Sigmoid colon (tissue), 7 donors: ENCODE measurements around the gene ZNF25. TPM values are rescaled to one million over a fixed set of nuclear protein-coding genes. Genes with fewer than 3 reads are reported as not detected.
"Not testable (repeated sequence)": the region's sequence is repeated elsewhere in the genome, so short reads cannot be mapped to it uniquely, and the experiment has no call there.

Source experiments
- DNase-seq: peaks from one replicate; pipeline ENCODE4 v3.0.0-alpha.2; 2019
- H3K27ac ChIP-seq, 4 donors: fragments of 200-600 bp; sonication (generic); one replicate each; pipeline ENCODE4 v1.5.1; 2016 to 2019; ENCODE audit warnings: mild to moderate bottlenecking in 1 of 4
- H3K27me3 ChIP-seq, 3 donors: fragments of 200-600 bp; sonication (generic); one replicate each; pipeline ENCODE4 v1.5.1; 2019; ENCODE audit warnings: mild to moderate bottlenecking in 1 of 3
- H3K36me3 ChIP-seq, 4 donors: fragments of 200-600 bp; sonication (generic); one replicate each; pipeline ENCODE4 v1.5.1; 2016 to 2019
- H3K4me1 ChIP-seq, 4 donors: fragments of 200-600 bp; sonication (generic); one replicate each; pipeline ENCODE4 v1.5.1; 2017 to 2019
- H3K4me3 ChIP-seq, 4 donors: fragments of 200-600 bp; sonication (generic); one replicate each; pipeline ENCODE4 v1.5.1; 2017 to 2019; ENCODE audit warnings: mild to moderate bottlenecking in 2 of 4, moderate library complexity in 1 of 4
- H3K9me3 ChIP-seq, 4 donors: fragments of 200-600 bp in 3 of 4; sonication (generic) in 3 of 4; one replicate each; pipeline versions ENCODE4 v1.5.1 to v1.6.1; 2013 to 2019
- EP300 ChIP-seq, 4 donors: sonication (generic); formaldehyde crosslinking; IDR thresholded peaks; one replicate each; pipeline ENCODE4 v1.6.1; 2017; ENCODE audit warnings: antibody characterized with exemption in 4 of 4
- POLR2A ChIP-seq, 2 donors: fragments of 450-650 bp; IDR thresholded peaks; one replicate each; pipeline ENCODE4 v1.6.1; 2016; ENCODE audit warnings: antibody characterized with exemption in 2 of 2, mild to moderate bottlenecking in 2 of 2, moderate library complexity in 2 of 2
- POLR2AphosphoS5 ChIP-seq, 4 donors: sonication (generic); formaldehyde crosslinking; IDR thresholded peaks; one replicate each; pipeline ENCODE4 v1.6.1; 2017; ENCODE audit warnings: antibody characterized with exemption in 4 of 4
- WGBS, 2 donors: extraction: QIAGEN DNeasy Blood & Tissue Kit; methylation state at CpG; one replicate each; pipeline ENCODE4 v1.1.7; 2013; 5-methylcytosine and 5-hydroxymethylcytosine counted together
- intact Hi-C: fragments of 100-400 bp; cut with DNase I; formaldehyde crosslinking; loops from one replicate; pipeline ENCODE4 v1.15.1; 2023
- polyA plus RNA-seq, 3 donors: library from polyadenylated mRNA; stranded (reverse); fragments of 200-250 nt; gene quantifications; one replicate each; pipeline ENCODE4 v1.2.3, GENCODE V29; 2013
- total RNA-seq, 4 donors: library from RNA; depleted of rRNA; stranded (reverse); fragments of >200 nt; gene quantifications; one replicate each; pipeline ENCODE4 v1.1.0, GENCODE V29; 2016
- TF ChIP-seq, protein P1 (sequence below), 4 experiments: fragments of 450-650 bp in 3 of 4; fragments of 200-600 bp in 1 of 4; IDR thresholded peaks; one replicate each; pipeline ENCODE4 v1.5.1; 2016 to 2019; ENCODE audit warnings: antibody characterized with exemption in 4 of 4, mild to moderate bottlenecking in 3 of 4, moderate library complexity in 2 of 4
- donor health status: healthy with polysubstance abuse.
- donor health status: Bipolar disorder and iron deficiency.
- donor health status: healthy.

ZNF25 gene
- total RNA-seq (10 to 100 TPM; 20.5 to 35.7 (median 27.9) TPM), polyA plus RNA-seq (1 to 10 TPM; 2.1 to 4.2 (median 3.5) TPM)

DNA sequence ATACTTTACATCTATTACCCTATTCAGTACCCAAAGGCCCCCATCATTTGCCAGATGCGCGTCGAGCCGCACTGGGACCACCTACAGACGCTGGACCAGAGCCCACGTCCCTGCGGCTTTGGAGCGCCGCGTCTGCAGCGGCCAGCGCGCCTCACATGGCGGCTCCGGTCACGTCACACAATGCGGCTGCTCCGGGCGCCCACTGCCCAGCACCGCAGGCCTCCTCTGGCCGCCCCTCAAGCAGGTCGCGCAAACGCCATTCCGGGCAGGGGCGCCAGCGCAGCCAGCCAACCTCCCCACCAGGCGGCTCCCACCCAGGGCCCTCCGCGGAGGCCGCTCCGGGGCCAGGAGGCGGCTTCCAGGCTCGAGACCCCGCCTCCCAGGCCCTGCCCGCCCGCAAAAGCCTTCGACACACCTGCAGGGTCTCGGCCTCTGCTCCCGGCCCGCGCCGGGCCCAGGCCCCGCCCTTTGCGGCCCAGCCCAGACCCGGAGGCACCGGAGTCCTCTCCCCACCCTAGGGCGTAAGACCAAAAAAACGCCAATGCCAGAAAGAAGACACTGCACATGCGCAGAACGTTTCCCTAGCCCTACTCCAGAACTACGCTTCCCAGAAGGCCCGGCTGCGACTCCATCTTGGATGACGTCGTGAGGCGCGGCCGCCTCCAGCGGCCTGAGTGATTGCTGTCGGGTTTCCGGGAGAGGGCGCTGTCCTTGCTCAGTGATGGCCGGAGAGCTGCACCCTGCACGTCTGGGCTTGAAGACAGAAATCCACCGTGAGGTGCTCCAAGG lies at the start of gene ZNF25:
Gene ZNF25, minus strand, starts transcription at position 557 of the 789 bp plus-strand sequence. CDS start 4,925 bp downstream, outside the sequence.
- intact Hi-C loops: loop anchor here (1.0 to 2.0 kb wide), 3 partner anchors 34 to 119 kb away; partner anchors contain the start of genes ZNF248, ZNF33A and ZNF37A
- 0% methylated on average over 66 of the region's 66 CpGs for WGBS, 2 donors

DNA sequence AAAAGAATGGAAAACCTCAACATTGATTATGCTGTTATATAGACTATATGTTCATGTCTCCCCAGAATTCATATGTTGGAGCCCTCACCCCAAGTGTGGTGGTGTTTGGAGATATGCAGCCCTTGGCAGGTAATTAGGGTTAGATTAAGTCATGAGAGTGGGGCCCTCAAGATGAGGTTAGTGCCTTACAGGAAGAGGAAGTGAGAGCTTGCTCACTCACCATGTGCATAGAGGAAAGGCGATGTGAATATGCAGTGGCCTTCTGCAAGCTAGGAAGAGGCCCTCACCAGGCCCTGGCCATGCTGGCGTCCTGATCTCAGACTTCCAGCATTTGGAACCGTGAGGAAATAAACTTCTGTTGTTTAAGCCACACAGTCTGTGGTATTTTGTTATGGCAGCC lies 48.8 kb upstream of the ZNF25 start:
- no peak for DNase-seq
- TF ChIP-seq EP300 (IDR thresholded peaks at IDR 0.05) (no peak), POLR2A (IDR thresholded peaks at IDR 0.05) (no peak), POLR2AphosphoS5 (IDR thresholded peaks at IDR 0.05) (no peak)
- TF ChIP-seq, protein P1, sequence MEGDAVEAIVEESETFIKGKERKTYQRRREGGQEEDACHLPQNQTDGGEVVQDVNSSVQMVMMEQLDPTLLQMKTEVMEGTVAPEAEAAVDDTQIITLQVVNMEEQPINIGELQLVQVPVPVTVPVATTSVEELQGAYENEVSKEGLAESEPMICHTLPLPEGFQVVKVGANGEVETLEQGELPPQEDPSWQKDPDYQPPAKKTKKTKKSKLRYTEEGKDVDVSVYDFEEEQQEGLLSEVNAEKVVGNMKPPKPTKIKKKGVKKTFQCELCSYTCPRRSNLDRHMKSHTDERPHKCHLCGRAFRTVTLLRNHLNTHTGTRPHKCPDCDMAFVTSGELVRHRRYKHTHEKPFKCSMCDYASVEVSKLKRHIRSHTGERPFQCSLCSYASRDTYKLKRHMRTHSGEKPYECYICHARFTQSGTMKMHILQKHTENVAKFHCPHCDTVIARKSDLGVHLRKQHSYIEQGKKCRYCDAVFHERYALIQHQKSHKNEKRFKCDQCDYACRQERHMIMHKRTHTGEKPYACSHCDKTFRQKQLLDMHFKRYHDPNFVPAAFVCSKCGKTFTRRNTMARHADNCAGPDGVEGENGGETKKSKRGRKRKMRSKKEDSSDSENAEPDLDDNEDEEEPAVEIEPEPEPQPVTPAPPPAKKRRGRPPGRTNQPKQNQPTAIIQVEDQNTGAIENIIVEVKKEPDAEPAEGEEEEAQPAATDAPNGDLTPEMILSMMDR (IDR thresholded peaks at IDR 0.05): no peak
- Histone ChIP-seq H3K36me3 (peaks cover 6 to 98% (median 36%) of the 10 kb centered on the region in 4 donors), H3K27ac (no peak overlapping the region), H3K27me3 (no peaks in the 10 kb centered on the region), H3K9me3 (no peaks in the 10 kb centered on the region), H3K4me1 (no peaks in the 10 kb centered on the region), H3K4me3 (no peak overlapping the region)
- WGBS, 2 donors: 82 to 94% methylated on average over 3 of the region's 3 CpGs
- intact Hi-C loops: no loop called here

More for the DNA sequence above, at the start of gene ZNF25:
- H3K36me3 ChIP-seq: no peaks in the 10 kb centered on the region
- no peaks in the 10 kb centered on the region for H3K9me3 ChIP-seq
- H3K4me1 ChIP-seq: peaks cover 0 to 20% (median 11%) of the 10 kb centered on the region in 4 donors
- no peaks in the 10 kb centered on the region for H3K27me3 ChIP-seq
- peak; percentile 99 for DNase-seq
- peak within 1 kb of the TSS; percentile 80 to 99 (median 88) for H3K4me3 ChIP-seq
- TF ChIP-seq POLR2AphosphoS5 (IDR thresholded peaks at IDR 0.05) (peak; percentile 90 to 96 (median 92)), EP300 (IDR thresholded peaks at IDR 0.05) (no peak), POLR2A (IDR thresholded peaks at IDR 0.05) (peak; percentile 81 to 83)
- TF ChIP-seq, protein P1 (IDR thresholded peaks at IDR 0.05): peak; percentile 80 to 96 (median 86)
- H3K27ac ChIP-seq: peak within 1 kb of the TSS; percentile 99 to 100 (median 100)

DNA sequence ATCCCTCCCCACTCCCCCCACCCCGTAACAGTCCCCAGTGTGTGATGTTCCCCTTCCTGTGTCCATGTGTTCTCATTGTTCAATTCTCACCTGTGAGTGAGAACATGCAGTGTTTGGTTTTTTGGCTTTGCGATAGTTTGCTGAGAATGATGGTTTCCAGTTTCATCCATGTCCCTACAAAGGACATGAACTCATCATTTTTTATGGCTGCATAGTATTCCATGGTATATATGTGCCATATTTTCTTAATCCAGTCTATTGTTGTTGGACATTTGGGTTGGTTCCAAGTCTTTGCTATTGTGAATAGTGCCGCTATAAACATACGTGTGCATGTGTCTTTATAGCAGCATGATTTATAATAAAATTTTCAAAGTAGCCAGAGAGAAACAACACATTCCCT lies 42.7 kb upstream of the ZNF25 start:
- H3K9me3 ChIP-seq, H3K4me3 ChIP-seq, H3K27me3 ChIP-seq, H3K4me1 ChIP-seq, intact Hi-C loops, H3K27ac ChIP-seq, DNase-seq: not testable (repeated sequence)
- 51 to 70% methylated on average over 4 of the region's 4 CpGs for WGBS, 2 donors
- H3K36me3 ChIP-seq: peaks cover 15 to 97% (median 29%) of the 10 kb centered on the region in 4 donors

DNA sequence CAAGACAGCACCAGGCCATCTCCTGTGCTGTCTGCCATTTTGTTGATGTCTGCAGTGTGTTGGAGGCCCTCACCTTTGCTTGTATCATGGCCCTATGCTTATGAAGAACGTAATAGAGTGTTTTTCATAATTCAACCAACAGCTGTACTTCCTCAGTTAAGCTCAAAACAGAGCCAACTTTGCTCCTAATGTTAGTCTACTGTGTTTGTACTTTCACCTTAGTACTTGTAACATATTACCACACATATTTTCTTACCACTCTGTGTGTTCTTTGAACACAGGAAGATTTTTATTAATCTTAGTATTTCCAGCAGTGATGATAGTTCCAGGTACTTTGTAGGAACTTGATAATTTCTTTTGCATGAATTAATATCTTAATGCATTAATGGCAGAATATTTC lies 39.9 kb upstream of the ZNF25 start:
- no peaks in the 10 kb centered on the region for H3K9me3 ChIP-seq
- H3K27ac ChIP-seq: no peak overlapping the region
- no peak overlapping the region for H3K4me3 ChIP-seq
- H3K4me1 ChIP-seq: peaks cover 0 to 8% (median 7%) of the 10 kb centered on the region in 4 donors
- DNase-seq: no peak
- intact Hi-C loops: no loop called here
- TF ChIP-seq POLR2A (IDR thresholded peaks at IDR 0.05) (no peak), EP300 (IDR thresholded peaks at IDR 0.05) (no peak), POLR2AphosphoS5 (IDR thresholded peaks at IDR 0.05) (no peak)
- TF ChIP-seq, protein P1 (IDR thresholded peaks at IDR 0.05): no peak
- 85 to 89% methylated on average over 1 of the region's 1 CpG for WGBS, 2 donors
- H3K36me3 ChIP-seq: peaks cover 15 to 83% (median 28%) of the 10 kb centered on the region in 4 donors
- H3K27me3 ChIP-seq: no peaks in the 10 kb centered on the region
